Smooth muscle cell of the coronary artery (primary cell): ENCODE results near the gene TUBGCP6. TPM values are rescaled to one million over a fixed set of nuclear protein-coding genes. Genes with fewer than 3 reads are reported as not detected.

Experiments
- total RNA-seq: library from RNA; depleted of rRNA; stranded (reverse); fragments of >200 nt; gene quantifications from 2 replicates; pipeline ENCODE4 v1.2.3, GENCODE V29; 2014; ENCODE audit warnings: low replicate concordance

TUBGCP6 gene, protein sequence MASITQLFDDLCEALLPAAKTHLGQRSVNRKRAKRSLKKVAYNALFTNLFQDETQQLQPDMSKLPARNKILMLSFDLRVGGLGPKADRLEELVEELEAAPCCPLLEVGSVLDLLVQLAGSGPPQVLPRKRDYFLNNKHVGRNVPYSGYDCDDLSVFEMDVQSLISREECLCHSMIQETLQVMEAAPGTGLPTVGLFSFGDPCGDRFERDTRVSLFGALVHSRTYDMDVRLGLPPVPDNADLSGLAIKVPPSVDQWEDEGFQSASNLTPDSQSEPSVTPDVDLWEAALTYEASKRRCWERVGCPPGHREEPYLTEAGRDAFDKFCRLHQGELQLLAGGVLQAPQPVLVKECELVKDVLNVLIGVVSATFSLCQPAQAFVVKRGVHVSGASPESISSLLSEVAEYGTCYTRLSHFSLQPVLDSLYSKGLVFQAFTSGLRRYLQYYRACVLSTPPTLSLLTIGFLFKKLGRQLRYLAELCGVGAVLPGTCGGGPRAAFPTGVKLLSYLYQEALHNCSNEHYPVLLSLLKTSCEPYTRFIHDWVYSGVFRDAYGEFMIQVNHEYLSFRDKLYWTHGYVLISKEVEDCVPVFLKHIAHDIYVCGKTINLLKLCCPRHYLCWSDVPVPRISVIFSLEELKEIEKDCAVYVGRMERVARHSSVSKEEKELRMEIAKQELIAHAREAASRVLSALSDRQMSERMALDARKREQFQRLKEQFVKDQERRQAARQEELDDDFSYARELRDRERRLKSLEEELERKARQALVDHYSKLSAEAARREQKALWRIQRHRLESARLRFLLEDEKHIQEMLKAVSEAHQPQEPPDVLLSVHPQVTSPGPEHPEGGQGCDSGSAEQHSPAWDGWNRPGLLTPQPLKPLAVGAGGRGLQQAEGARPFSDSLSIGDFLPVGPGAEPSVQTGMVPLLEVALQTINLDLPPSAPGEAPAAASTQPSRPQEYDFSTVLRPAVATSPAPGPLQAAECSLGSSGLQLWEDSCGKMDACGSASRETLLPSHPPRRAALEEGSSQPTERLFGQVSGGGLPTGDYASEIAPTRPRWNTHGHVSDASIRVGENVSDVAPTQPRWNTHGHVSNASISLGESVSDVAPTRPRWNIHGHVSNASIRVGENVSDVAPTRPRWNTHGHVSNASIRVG (N-terminal part only)
- total RNA-seq: 18.7 and 34.5 TPM in 2 replicates

DNA sequence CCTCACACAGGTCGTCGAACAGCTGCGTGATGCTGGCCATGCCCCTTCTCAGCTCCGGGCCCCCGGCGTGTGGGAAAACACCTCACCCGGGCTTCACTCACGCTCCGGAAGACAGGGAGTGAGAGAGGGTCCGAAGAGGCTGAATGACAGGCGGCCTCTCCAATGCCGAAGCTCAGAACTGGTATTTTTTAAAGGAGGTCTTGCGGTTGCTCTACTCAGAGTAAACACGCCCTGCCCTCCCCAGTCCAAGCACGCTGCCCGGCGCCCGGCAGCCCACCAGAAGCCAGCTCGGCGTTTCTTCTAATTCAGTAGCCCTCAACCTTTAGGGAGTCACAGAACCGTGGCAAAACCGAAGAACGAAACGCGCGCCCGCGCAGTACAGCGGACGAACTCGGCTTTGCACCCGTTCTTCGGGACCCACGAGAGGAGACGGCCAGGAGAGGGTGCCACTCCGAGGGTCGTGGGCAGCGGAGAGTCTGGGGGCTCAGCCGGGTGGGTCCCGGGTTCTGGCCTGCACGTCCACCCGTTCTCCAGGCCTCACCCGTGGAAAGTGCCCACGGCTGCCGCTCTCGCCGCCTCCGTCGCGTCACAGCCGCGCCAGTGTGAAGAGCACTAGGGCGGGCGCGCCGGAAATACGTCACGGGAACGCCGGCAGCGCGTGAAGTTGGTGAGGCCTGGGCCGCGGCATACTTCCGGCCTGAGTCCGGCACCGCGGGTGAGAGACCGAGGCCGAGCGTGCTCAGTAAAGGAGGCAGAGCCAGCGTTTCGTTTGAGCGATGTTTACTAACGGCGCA, at the start of gene TUBGCP6:
TSS of gene TUBGCP6 (minus strand) at position 604 of the 794 bp plus-strand sequence. CDS start at position 40, 564 bp downstream.

DNA sequence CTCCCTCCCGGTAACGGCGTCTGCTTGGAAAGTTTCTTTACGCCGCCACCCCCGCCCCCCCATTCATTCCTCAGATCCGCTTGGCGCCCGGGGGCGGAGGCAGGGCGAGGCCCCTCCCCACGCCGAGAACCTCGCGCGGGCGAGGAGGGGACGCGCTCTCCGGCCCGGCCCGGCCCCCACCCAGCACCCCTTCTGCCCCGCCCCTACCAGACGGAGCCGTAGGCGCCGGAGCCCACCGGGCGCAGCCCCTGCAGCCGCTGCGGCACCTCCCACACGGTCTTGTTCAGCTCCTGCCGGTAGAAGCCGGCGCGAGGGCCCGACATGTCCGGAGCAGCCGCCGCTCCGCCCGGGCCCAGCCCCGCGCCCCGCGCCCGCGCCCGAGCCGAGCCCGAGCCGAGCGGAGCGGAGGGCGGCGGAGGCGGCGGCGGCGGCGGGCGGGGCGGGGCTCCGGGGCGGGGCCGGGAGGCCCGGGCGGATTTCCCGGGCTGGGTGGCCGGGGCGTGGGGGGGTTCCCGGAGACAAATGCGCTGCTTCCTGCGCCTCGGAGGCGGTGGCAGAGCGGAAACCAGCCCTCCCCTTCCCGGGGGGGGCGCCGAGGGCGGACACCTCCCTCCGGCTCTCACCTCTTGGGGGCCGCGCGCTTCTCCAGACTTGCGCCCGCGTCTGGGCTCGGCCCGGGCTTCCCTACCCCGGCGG, 25.3 kb upstream of the TUBGCP6 start, which contains the start of gene MAPK11:
TSS of gene MAPK11 (minus strand) at position 411 of the 696 bp plus-strand sequence. CDS start at position 323, 88 bp downstream.

DNA sequence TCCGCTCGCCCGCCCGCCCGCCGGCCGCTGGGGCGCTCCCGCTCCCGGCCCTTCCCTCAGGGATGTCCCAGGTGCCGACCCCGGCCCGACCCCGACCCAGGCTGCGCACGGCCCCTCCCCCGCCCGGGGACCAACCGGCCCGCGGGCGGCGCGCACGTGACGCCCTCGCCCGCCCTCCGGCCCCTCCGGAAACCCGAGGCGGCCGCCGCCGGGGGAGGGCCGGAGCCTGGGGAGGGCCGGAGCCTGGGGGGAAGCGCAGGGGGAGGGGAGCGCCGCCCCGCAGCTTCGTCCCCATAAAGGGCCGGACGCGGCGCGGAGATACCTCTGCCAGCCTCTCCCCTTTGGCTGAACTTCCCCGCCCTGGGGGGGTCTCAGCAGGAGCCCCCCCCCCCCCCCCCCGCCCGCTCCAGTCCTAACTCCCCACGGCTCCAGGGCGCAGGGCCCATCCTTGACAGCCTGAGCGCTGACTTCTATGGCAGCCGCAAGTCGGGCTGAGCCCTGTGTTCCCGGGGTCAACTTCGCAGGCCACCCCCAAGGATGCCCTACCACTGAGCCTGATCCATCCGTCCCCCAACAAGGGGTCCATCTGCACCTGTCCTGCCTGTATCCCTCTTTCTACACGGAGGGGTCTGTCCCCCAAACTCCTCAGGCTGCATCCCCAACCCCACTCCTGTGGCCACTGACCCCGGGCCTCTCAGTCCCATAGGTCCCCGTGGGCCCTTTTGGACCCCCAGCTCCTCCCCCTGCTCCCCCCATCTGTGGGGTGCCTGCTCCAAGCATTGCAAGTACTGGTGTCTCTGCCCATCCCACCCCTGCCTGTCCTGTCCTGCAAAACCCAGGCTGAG, 17.0 kb upstream of the TUBGCP6 start, which contains the start of gene MAPK12:
TSS of gene MAPK12 (minus strand) at position 69 of the 845 bp plus-strand sequence. CDS start 174 bp downstream, outside the sequence.

DNA sequence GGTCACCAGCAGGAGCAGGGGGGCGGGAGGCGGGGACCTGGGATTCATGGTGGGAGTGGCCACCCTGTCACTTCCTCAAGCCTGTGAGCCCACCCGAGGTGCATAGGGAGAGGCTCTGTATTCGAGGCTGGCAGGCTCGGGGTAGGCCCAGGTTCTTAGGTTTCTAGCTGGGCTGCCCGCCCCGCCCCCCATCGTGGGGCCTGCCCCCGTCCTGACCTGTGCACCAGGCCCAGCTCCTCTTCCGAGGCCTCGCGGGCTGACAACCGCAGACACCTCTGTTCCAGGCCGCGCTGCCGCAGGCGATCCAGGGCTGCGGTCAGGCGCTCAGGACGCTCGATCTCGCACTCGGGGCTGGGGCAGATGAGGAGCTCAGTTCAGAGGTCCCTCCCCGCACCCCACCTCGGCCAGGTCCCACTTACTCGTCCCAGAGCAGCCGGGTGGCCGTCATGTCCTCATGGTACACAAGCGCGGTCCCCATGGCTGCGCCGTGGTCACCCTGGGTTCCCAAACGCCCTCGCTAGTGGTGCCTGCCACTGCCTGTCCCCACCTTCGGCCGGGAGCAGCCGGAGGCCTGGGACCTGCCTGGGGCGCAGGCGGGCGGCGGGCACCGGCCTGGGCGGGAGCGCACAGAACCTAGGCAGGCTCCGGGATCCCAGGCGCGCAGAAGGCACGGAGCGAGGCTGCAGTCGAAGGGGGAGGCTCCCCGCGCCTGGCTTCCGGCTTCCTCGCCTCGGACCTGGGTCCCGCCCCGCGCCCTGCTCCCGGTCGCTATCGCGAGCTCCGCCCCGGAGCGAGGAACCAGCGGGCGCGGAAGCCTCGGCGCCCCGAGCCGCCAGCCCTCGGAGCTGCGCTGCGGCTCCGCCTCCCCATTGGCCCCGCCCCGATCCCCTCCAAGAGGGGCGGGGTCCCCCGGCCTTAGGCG, 6.0 kb upstream of the TUBGCP6 start, which contains the start of gene HDAC10:
TSS of gene HDAC10 (minus strand) at position 711 of the 922 bp plus-strand sequence. CDS start at position 478, 233 bp downstream.

DNA sequence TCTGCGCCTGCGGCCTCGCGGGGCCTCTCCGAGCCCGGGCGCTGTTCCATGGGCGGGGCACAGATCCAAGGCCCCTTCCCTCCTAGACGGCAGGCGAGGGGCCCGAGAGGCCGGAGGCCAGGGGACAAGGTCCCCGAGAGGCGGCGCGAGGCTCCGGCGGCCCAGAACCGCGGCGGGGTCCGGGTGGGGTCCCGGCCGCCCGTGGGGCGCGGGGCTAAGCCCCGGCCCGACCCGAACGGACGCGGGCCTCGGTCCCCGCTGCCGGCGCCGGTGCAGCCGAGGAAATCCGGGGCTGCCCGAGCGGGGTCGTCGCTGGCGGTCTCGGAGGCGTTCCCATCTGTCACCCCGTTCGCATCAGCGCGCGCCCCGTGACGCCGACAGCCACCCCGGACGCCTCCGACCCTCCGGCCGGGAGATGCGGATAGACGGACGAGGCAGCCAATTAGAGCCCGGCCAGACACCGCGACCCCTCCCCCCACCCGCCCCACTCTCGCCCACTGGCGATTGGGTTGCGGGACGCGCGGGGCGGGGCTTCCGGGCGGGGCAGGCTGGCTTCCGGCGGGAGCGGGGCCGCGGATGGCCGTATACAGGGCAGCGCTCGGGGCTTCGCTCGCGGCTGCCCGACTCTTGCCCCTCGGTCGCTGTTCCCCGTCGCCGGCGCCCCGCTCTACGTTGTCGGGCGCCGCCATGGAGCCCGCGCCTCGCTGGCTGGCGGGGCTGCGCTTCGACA, 44.2 kb downstream of the TUBGCP6 start, which contains the start of gene SELENOO:
TSS of gene SELENOO (plus strand) at position 551 of the 730 bp plus-strand sequence. CDS start at position 577, 26 bp downstream.

DNA sequence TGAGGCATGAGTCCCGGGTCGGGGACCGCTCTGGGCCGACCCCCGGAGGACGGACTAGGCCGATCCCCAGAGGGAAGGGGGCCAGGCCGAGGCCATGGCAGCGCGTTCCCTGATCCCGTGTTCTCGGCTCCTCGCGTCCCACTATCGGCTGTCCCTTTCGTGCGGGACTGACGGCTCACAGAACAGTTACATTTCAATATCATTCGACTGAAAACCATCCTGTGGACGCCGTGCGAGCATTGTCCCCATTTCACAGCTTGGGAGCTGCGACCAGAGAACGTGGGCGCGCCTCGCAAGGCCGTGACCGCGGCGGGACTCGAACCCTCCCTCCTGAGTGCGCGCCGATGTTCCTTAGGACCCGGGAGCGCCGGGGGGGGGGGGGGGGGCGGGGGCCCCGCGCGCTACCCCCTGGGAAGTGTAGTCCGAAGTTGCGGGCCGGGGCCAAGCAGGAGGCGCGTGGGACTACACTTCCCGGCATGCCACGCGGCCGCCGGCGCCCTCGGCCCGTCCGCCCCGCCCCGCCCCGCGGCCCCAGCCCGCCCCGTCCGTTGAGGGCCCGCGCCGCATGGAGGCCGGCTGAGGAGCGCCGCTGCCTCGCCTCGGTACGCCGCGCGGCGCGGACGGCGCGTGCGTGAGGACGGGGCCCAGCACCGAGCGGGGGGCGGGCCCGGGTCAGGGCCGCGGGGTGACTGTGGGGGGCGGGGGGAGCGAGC, 59.3 kb downstream of the TUBGCP6 start, which contains the start of gene TRABD:
TSS of gene TRABD (plus strand) at position 539 of the 713 bp plus-strand sequence. CDS start 7,148 bp downstream, outside the sequence.

DNA sequence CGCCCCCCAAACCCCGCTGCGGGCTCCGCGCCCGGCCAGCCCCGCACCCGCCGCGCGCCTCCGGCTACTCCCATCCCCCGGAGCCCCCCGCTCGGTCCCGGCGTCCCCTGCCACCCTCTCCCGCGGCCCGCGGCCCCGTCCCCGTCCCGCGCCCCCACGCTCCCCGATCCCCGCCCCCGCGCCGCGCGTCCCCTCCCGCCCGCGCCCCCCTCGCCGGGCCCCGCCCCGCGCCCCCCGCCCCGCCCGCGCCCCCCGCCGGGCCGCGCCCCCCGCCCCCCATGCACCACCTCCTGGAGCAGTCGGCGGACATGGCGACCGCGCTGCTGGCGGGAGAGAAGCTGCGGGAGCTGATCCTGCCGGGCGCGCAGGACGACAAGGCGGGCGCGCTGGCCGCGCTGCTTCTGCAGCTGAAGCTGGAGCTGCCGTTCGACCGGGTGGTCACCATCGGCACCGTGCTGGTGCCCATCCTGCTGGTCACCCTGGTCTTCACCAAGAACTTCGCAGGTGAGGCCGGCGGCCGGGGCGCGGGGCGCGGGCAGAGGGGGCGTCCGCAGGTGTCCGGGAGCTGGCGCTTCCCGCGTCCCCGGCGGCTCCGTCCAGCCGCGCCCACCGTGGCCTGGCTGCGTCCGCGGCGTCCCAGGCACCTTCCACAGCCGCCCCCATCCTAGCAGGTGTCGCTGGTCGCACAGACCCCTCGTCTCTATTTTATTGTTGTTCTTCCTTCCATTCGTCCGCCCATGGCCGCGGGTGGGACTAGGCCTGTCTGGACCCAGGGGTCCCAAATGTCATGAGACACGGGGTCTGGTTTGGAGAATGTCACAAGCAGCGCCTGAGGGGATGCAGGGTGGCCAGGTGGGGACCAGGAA, 74.1 kb downstream of the TUBGCP6 start, which contains the start of gene PANX2:
TSS of gene PANX2 (plus strand) at position 279 of the 866 bp plus-strand sequence. CDS start at position 279, 0 bp downstream.

Other genes starting within 250 kb of the TUBGCP6 start
- gene IL17REL, start 232.3 kb downstream of the TUBGCP6 start, total RNA-seq: not detected in 2 replicates
- gene TTLL8, start 186.7 kb downstream of the TUBGCP6 start, total RNA-seq: not detected in 2 replicates
- under 0.01 and 1.9 TPM in 2 replicates for gene MLC1, start 159.6 kb downstream of the TUBGCP6 start, total RNA-seq
- gene MOV10L1, start 155.0 kb downstream of the TUBGCP6 start, total RNA-seq: 0.23 and 16.9 TPM in 2 replicates
- gene PANX2, start 74.3 kb downstream of the TUBGCP6 start, total RNA-seq: 0.35 and 0.98 TPM in 2 replicates
- 20.2 and 25.0 TPM in 2 replicates for gene TRABD, start 59.1 kb downstream of the TUBGCP6 start, total RNA-seq
- gene SELENOO, start 44.0 kb downstream of the TUBGCP6 start, total RNA-seq: 20.4 and 24.7 TPM in 2 replicates
- 11.8 and 30.0 TPM in 2 replicates for gene HDAC10, start 6.2 kb upstream of the TUBGCP6 start, total RNA-seq
- 20.9 and 39.5 TPM in 2 replicates for gene MAPK12, start 16.7 kb upstream of the TUBGCP6 start, total RNA-seq
- 4.1 and 4.3 TPM in 2 replicates for gene MAPK11, start 25.4 kb upstream of the TUBGCP6 start, total RNA-seq
- gene PLXNB2, start 62.6 kb upstream of the TUBGCP6 start, total RNA-seq: 133 and 226 TPM in 2 replicates
- 1.1 and 1.3 TPM in 2 replicates for gene DENND6B, start 82.0 kb upstream of the TUBGCP6 start, total RNA-seq
- 42.1 and 74.9 TPM in 2 replicates for gene PPP6R2, start 98.3 kb upstream of the TUBGCP6 start, total RNA-seq
- 50.8 and 109 TPM in 2 replicates for gene SBF1, start 230.0 kb upstream of the TUBGCP6 start, total RNA-seq
- gene ADM2, start 236.5 kb upstream of the TUBGCP6 start, total RNA-seq: 1.2 and 1.6 TPM in 2 replicates
- gene MIOX, start 241.8 kb upstream of the TUBGCP6 start, total RNA-seq: not detected in 2 replicates